ENCODE data around the gene PEX12.

- no peak for TF ChIP-seq POLR2AphosphoS5 (IDR thresholded peaks at IDR 0.05; ENCODE audit: low read depth, low read length)
- TF ChIP-seq POLR2A (IDR thresholded peaks at IDR 0.05; ENCODE audit: low read depth, low read length): no peak
- TF ChIP-seq TAF1 (IDR thresholded peaks at IDR 0.05; ENCODE audit: low read depth, low read length): no peak
- TF ChIP-seq POU2F2 (IDR thresholded peaks at IDR 0.05; ENCODE audit: low read depth, low read length): no peak
- no peak for TF ChIP-seq PAX5 (IDR thresholded peaks at IDR 0.05; ENCODE audit: insufficient read depth, low read length, severe bottlenecking)
- no peak for TF ChIP-seq SPI1 (IDR thresholded peaks at IDR 0.05; ENCODE audit: low read depth, low read length)
These were observed 29.4 kb downstream of the PEX12 start for GRCh38 chr17:35548978-35549377.

Measured in GM12891 (cell line).